K562 (cell line): Measurements from ENCODE around the gene HMGB1.

ENCODE experiments used
- ERF ChIP-seq: fragments of 450-650 bp; formaldehyde crosslinking; IDR thresholded peaks from 2 replicates; pipeline ENCODE4 v1.4.0; 2020; ENCODE audit warnings: mild to moderate bottlenecking, mixed read lengths
- GABPA ChIP-seq: fragments of 200-800 bp; sonication (Bioruptor generic); conservative IDR thresholded peaks from 2 replicates; pipeline ENCODE4 v1.6.1; 2016; ENCODE audit warnings: low read depth, missing genetic modification characterization, missing compliant biosample characterization
- NR3C1 ChIP-seq: sonication (generic); formaldehyde crosslinking; IDR thresholded peaks from 2 replicates; pipeline ENCODE4 v1.8.1; 2022; ENCODE audit warnings: missing genetic modification reagents
- POLR2A ChIP-seq: fragments of 450-650 bp; conservative IDR thresholded peaks from 2 replicates; pipeline ENCODE4 v1.6.1; 2016
- SP1 ChIP-seq: sonication (generic); formaldehyde crosslinking; IDR thresholded peaks from 2 replicates; pipeline ENCODE4 v1.8.1; 2022; ENCODE audit warnings: mild to moderate bottlenecking, missing genetic modification reagents
- SPI1 ChIP-seq: IDR thresholded peaks from 2 replicates; pipeline ENCODE4 v1.6.1; 2011; ENCODE audit warnings: low read depth, low read length, control low read depth, borderline replicate concordance
- TBL1XR1 ChIP-seq, 2 experiments: IDR thresholded peaks; 2 replicates each; pipeline ENCODE4 v1.6.1; 2012; ENCODE audit warnings: improper control_type of control experiment in 2 of 2, low read length in 2 of 2, mild to moderate bottlenecking in 1 of 2
- TF ChIP-seq, protein P1 (sequence below), 3 experiments: IDR thresholded peaks in 2 of 3; conservative IDR thresholded peaks in 1 of 3; 2 replicates each; pipeline ENCODE4 v1.5.1; 2011 to 2012; ENCODE audit warnings: low read length in 3 of 3, mild to moderate bottlenecking in 3 of 3, control low read depth in 2 of 3, improper control_type of control experiment in 1 of 3, inconsistent platforms in 1 of 3, low read depth in 1 of 3, mixed read lengths in 1 of 3, moderate library complexity in 1 of 3; ENCODE audit not compliant: insufficient read depth in 2 of 3

DNA sequence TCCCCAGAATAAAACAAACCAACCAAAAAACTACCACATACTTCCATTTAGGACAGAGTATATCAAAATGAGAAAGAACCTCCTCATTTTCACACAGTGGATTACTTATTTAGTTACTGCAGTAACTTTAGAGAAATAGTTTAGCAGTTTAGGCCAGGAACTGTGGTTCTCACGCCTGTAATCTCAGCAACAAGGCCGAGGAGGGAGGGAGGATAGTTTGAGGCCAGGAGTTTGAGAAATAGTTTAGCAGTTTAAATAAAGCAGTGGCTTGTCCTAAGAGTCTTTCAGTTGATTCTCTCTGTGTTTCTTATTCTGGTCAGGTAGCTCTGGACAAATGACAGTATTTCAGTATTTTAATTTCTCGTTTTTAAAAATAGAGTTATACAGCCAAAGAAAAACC is 9.4 kb downstream of the HMGB1 start:
- TF ChIP-seq SPI1 (no peak), POLR2A (no peak), NR3C1 (CRISPR knock-in tag) (no peak), SP1 (CRISPR knock-in tag) (no peak), ERF (no peak), GABPA (no peak), TBL1XR1 (IDR thresholded peaks at IDR 0.05; ENCODE audit: low read length in 2 of 2) (no peak)
- TF ChIP-seq, protein P1, sequence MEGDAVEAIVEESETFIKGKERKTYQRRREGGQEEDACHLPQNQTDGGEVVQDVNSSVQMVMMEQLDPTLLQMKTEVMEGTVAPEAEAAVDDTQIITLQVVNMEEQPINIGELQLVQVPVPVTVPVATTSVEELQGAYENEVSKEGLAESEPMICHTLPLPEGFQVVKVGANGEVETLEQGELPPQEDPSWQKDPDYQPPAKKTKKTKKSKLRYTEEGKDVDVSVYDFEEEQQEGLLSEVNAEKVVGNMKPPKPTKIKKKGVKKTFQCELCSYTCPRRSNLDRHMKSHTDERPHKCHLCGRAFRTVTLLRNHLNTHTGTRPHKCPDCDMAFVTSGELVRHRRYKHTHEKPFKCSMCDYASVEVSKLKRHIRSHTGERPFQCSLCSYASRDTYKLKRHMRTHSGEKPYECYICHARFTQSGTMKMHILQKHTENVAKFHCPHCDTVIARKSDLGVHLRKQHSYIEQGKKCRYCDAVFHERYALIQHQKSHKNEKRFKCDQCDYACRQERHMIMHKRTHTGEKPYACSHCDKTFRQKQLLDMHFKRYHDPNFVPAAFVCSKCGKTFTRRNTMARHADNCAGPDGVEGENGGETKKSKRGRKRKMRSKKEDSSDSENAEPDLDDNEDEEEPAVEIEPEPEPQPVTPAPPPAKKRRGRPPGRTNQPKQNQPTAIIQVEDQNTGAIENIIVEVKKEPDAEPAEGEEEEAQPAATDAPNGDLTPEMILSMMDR (IDR thresholded peaks at IDR 0.05 in 2 of 3, conservative IDR thresholded peaks at IDR 0.05 in 1 of 3; ENCODE audit: insufficient read depth in 2 of 3, low read depth in 1 of 3, low read length in 3 of 3): no peak
